RWPE2 (cell line): ENCODE measurements around the gene CTNNA2.

ENCODE experiments used
- ATAC-seq: fragments of 200-7000 bp; cut with Tn5 transposase; 3 replicates; pipeline ENCODE4 v1.9.1; 2021; ENCODE audit warnings: low read depth
- DNase-seq: peaks from one replicate; pipeline ENCODE4 v3.0.0-alpha.2; 2020; ENCODE audit warnings: low spot score
- H3K27ac ChIP-seq: fragments of 450-650 bp; 2 replicates; pipeline ENCODE4 v1.5.1; 2017; ENCODE audit warnings: mild to moderate bottlenecking; ENCODE audit not compliant: poor library complexity, severe bottlenecking
- H3K27me3 ChIP-seq: fragments of 250-450 bp; sonication (Bioruptor Pico); 2 replicates; pipeline ENCODE4 v1.5.1; 2021; ENCODE audit warnings: mild to moderate bottlenecking, moderate library complexity; ENCODE audit not compliant: insufficient read depth, poor library complexity, severe bottlenecking
- H3K36me3 ChIP-seq: fragments of 250-450 bp; sonication (Bioruptor Pico); 2 replicates; pipeline ENCODE4 v1.5.1; 2020; ENCODE audit warnings: low read depth, mild to moderate bottlenecking, moderate library complexity
- H3K4me1 ChIP-seq: fragments of 250-450 bp; sonication (Bioruptor Pico); 2 replicates; pipeline ENCODE4 v1.5.1; 2021; ENCODE audit warnings: mild to moderate bottlenecking, moderate library complexity; ENCODE audit not compliant: insufficient read depth, poor library complexity, severe bottlenecking
- H3K4me3 ChIP-seq: fragments of 250-450 bp; sonication (Bioruptor Pico); 2 replicates; pipeline ENCODE4 v1.5.1; 2021; ENCODE audit warnings: mild to moderate bottlenecking, moderate library complexity; ENCODE audit not compliant: severe bottlenecking
- H3K9me3 ChIP-seq: fragments of 250-450 bp; sonication (Bioruptor Pico); 2 replicates; pipeline ENCODE4 v1.5.1; 2021; ENCODE audit warnings: mild to moderate bottlenecking, moderate library complexity; ENCODE audit not compliant: severe bottlenecking
- CTCF ChIP-seq: fragments of 450-650 bp; IDR thresholded peaks from one replicate; pipeline ENCODE4 v1.5.1; 2017; ENCODE audit warnings: mild to moderate bottlenecking, moderate library complexity; ENCODE audit not compliant: poor library complexity, severe bottlenecking

The CTNNA2 gene

DNA sequence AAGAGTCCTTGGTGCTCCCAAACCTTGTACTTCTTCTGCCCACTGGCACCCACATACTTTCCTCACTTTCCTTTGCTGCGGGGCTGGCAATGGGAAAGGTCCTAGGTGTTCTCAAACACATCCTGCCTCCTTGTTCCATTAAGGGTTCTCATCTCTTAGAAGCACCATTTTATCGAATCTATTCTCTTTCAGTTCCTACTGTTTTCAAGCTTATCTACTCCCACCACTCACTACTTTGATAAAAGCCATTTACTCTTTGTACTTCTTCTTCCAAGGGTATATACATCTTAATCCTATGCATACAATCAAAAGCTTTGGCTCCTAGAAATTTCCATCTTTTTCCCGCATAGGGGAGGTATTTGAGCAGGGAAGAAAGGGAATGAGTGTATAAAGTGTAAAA, 868.8 kb downstream of the CTNNA2 start:
- ATAC-seq (no peak), DNase-seq (no peak)
- Histone ChIP-seq H3K27me3 (no peaks in the 10 kb centered on the region), H3K4me3 (no peak overlapping the region), H3K4me1 (no peaks in the 10 kb centered on the region), H3K9me3 (no peaks in the 10 kb centered on the region), H3K36me3 (no peaks in the 10 kb centered on the region), H3K27ac (no peak overlapping the region)
- no peak for TF ChIP-seq CTCF

GRCh38 chr2:80392441-80392840, 879.6 kb downstream of the CTNNA2 start:
- H3K4me1 ChIP-seq = no peaks in the 10 kb centered on the region
- H3K4me3 ChIP-seq = no peak overlapping the region
- H3K27me3 ChIP-seq = peaks cover 4% of the 10 kb centered on the region
- no peaks in the 10 kb centered on the region for H3K36me3 ChIP-seq
- H3K27ac ChIP-seq = no peak overlapping the region
- no peak for ATAC-seq
- no peak for DNase-seq
- H3K9me3 ChIP-seq = no peaks in the 10 kb centered on the region
- TF ChIP-seq CTCF = no peak

GRCh38 chr2:80393991-80394390, 881.1 kb downstream of the CTNNA2 start:
- TF ChIP-seq CTCF = no peak
- Histone ChIP-seq H3K4me1 (no peaks in the 10 kb centered on the region), H3K27ac (no peak overlapping the region), H3K9me3 (no peaks in the 10 kb centered on the region), H3K27me3 (peaks cover under 1% of the 10 kb centered on the region), H3K36me3 (no peaks in the 10 kb centered on the region), H3K4me3 (no peak overlapping the region)
- ATAC-seq = no peak
- no peak for DNase-seq

- Histone ChIP-seq H3K4me1 (no peaks in the 10 kb centered on the region), H3K36me3 (no peaks in the 10 kb centered on the region), H3K27ac (no peak overlapping the region), H3K27me3 (no peaks in the 10 kb centered on the region), H3K4me3 (no peak overlapping the region), H3K9me3 (no peaks in the 10 kb centered on the region)
- ATAC-seq (no peak), DNase-seq (no peak)
- TF ChIP-seq CTCF = no peak
Observed at GRCh38 chr2:80395251-80395650, 882.4 kb downstream of the CTNNA2 start.

GRCh38 chr2:80396276-80396675, 883.4 kb downstream of the CTNNA2 start:
- no peaks in the 10 kb centered on the region for H3K36me3 ChIP-seq
- no peak for TF ChIP-seq CTCF
- no peak overlapping the region for H3K27ac ChIP-seq
- H3K4me1 ChIP-seq = no peaks in the 10 kb centered on the region
- no peaks in the 10 kb centered on the region for H3K9me3 ChIP-seq
- ATAC-seq (no peak), DNase-seq (no peak)
- no peaks in the 10 kb centered on the region for H3K27me3 ChIP-seq
- H3K4me3 ChIP-seq = no peak overlapping the region
